GM18511 (cell line): ENCODE measurements around the gene SH3YL1.
A peak's percentile ranks its signal among the peaks of the same experiment; 100 is the strongest.

ENCODE experiments used
- ATAC-seq: cut with Tn5 transposase; IDR thresholded peaks from one replicate; pipeline ENCODE4 v1.9.1; 2021; ENCODE audit warnings: mild to moderate bottlenecking, moderate library complexity; ENCODE audit not compliant: unreplicated experiment

Gene SH3YL1

GRCh38 chr2:263774-264492 lies at the start of gene SH3YL1:
TSS of gene SH3YL1 (minus strand) at chr2:264032. CDS start at chr2:263984, 48 bp downstream.
- ATAC-seq = peak; percentile 37

GRCh38 chr2:310994-311393 lies 47.2 kb upstream of the SH3YL1 start:
- ATAC-seq = no peak

GRCh38 chr2:309954-310510 lies 46.2 kb upstream of the SH3YL1 start:
- no peak for ATAC-seq

GRCh38 chr2:309148-309953 lies 45.5 kb upstream of the SH3YL1 start:
- no peak for ATAC-seq

- ATAC-seq = no peak
These were observed 41.5 kb upstream of the SH3YL1 start for GRCh38 chr2:305366-305765.

- no peak for ATAC-seq
These were observed 32.5 kb upstream of the SH3YL1 start for GRCh38 chr2:296354-296753.

GRCh38 chr2:295090-295489 lies 31.3 kb upstream of the SH3YL1 start:
- ATAC-seq = no peak

GRCh38 chr2:290090-290722 lies 26.4 kb upstream of the SH3YL1 start:
- ATAC-seq = peak; percentile 39

- peak; percentile 17 for ATAC-seq
These were observed 25.7 kb upstream of the SH3YL1 start for GRCh38 chr2:289362-290089.

GRCh38 chr2:288758-289361 lies 25.0 kb upstream of the SH3YL1 start:
- no peak for ATAC-seq

- peak; percentile 30 for ATAC-seq
These were observed 24.3 kb upstream of the SH3YL1 start, which contains the start of gene ALKAL2 for GRCh38 chr2:287911-288757. TSS of gene ALKAL2 (minus strand) at chr2:288091. CDS start at chr2:287835, 256 bp downstream.

GRCh38 chr2:287471-287885 lies 23.6 kb upstream of the SH3YL1 start:
- ATAC-seq = peak; percentile 47

GRCh38 chr2:286774-287392 lies 23.1 kb upstream of the SH3YL1 start:
- peak; percentile 17 for ATAC-seq

- ATAC-seq = no peak
These were observed 22.2 kb upstream of the SH3YL1 start for GRCh38 chr2:286035-286434.

GRCh38 chr2:285531-285930 lies 21.7 kb upstream of the SH3YL1 start:
- no peak for ATAC-seq

GRCh38 chr2:284896-285492 lies 21.2 kb upstream of the SH3YL1 start:
- no peak for ATAC-seq

GRCh38 chr2:283996-284794 lies 20.4 kb upstream of the SH3YL1 start:
- ATAC-seq = no peak
